8988T (cell line): ENCODE measurements around the gene GARIN5A.

Source experiments
- DNase-seq: peaks from one replicate; pipeline ENCODE4 v3.0.0; 2011

The GARIN5A gene

GRCh38 chr19:50476224-50476906 lies at the start of gene GARIN5A, which contains the start of gene EMC10:
GARIN5A (minus strand) TSS chr19:50476848; CDS start chr19:50476388, 460 bp downstream.
EMC10 (plus strand) TSS chr19:50476507; CDS start chr19:50476545, 38 bp downstream.
- peak; percentile 91 for DNase-seq

GRCh38 chr19:50522881-50523280 lies 46.2 kb upstream of the GARIN5A start:
- no peak for DNase-seq

GRCh38 chr19:50520822-50521465 lies 44.3 kb upstream of the GARIN5A start:
- no peak for DNase-seq

- DNase-seq = no peak
Observed at GRCh38 chr19:50519006-50519575, 42.4 kb upstream of the GARIN5A start.

- DNase-seq = no peak
Observed at GRCh38 chr19:50518091-50519005, 41.7 kb upstream of the GARIN5A start.

GRCh38 chr19:50517704-50518075 lies 41.0 kb upstream of the GARIN5A start:
- DNase-seq = no peak

GRCh38 chr19:50516964-50517703 lies 40.5 kb upstream of the GARIN5A start:
- no peak for DNase-seq

GRCh38 chr19:50516456-50516855 lies 39.8 kb upstream of the GARIN5A start:
- DNase-seq = no peak

GRCh38 chr19:50515168-50515561 lies 38.5 kb upstream of the GARIN5A start:
- DNase-seq = no peak

- no peak for DNase-seq
Observed at GRCh38 chr19:50514346-50515167, 37.9 kb upstream of the GARIN5A start.

- no peak for DNase-seq
Observed at GRCh38 chr19:50513746-50514345, 37.2 kb upstream of the GARIN5A start, which contains the start of gene ASPDH. ASPDH (minus strand) TSS chr19:50513913; CDS start chr19:50513823, 90 bp downstream.

- DNase-seq = no peak
Observed at GRCh38 chr19:50512999-50513745, 36.5 kb upstream of the GARIN5A start.

- DNase-seq = no peak
Observed at GRCh38 chr19:50512112-50512998, 35.7 kb upstream of the GARIN5A start.

GRCh38 chr19:50511069-50511822 lies 34.6 kb upstream of the GARIN5A start, which contains the start of gene JOSD2:
JOSD2 (minus strand) TSS chr19:50511191; CDS start chr19:50510431, 760 bp downstream.
- peak; percentile 97 for DNase-seq

- no peak for DNase-seq
Observed at GRCh38 chr19:50510700-50511068, 34.0 kb upstream of the GARIN5A start.

- DNase-seq = no peak
Observed at GRCh38 chr19:50510121-50510670, 33.5 kb upstream of the GARIN5A start.

- no peak for DNase-seq
Observed at GRCh38 chr19:50509366-50509765, 32.7 kb upstream of the GARIN5A start.

- DNase-seq = no peak
Observed at GRCh38 chr19:50508843-50509190, 32.2 kb upstream of the GARIN5A start.
